ENCODE data around the gene CHADL.

DNA sequence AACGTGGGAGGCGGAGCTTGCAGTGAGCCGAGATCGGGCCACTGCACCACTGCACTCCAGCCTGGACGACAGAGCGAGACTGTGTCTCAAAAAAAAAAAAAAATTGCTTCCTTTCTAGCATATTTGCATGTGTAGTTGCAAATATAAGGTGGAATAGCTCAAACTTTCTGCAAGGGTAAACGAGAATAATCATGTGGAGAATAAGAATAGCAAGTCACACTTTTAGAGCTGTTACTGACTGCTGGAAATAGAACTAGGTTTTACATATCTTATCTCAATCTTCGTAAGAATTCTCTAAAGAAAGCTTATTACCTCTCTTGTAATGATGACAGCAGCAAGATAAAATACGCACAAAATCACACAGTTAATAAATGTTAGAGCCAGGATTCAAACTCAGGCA, 34.0 kb downstream of the CHADL start:
- TF ChIP-seq CTCF (IDR thresholded peaks at IDR 0.05), result no peak
- no peak for TF ChIP-seq EP300 (IDR thresholded peaks at IDR 0.05)
- no peak for TF ChIP-seq POLR2A (IDR thresholded peaks at IDR 0.05)
